ENCODE measurements around the gene PGBD1. TPM values are rescaled to one million over a fixed set of nuclear protein-coding genes. Genes with fewer than 3 reads are reported as not detected.

Gene PGBD1
- total and polyA plus RNA-seq, 4 donors = 0.74 to 3.7 (median 0.97) TPM

DNA sequence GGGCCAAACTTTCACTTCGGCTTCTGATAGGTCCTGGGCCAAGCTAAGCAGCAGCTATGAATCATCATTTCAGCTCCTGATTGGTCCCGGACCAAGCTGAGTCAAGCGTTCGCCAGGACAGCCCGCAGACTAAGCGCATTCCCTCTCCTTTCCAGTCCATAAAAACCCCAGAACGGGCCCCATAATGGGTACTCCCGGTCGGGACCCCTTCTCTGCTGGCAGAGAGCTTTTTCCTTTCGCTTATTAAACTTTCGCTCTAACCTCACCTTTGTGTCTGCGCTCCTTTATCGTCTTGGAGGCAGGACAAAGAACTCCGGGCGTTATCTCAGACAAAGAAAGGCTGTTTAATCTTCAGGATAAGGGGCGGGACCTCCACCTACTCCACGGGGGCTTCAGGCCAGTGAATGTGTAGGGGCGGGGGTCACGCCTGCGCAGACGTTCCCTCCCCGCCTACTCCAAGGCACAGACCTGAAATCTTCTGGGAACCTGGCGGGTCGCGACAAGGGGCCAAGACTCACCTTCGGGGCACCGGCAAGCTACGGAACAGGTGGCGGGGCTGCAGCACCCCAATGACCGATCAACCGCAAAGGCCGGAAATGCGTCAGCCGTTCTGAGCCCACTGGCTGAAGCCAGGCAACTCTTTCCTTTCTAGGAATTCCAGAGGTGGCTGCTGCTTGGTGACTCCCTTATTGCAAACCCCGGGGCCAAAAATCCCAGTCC is 54.4 kb downstream of the PGBD1 start, which contains the start of gene ZSCAN31:
TSS of gene ZSCAN31 (minus strand) at position 585 of the 720 bp plus-strand sequence. CDS start 6,465 bp downstream, outside the sequence.
- peak within 1 kb of the TSS; percentile 92 to 97 for H3K27ac ChIP-seq (ENCODE audit: low read depth in 1 of 2, low read length in 2 of 2)
- TF ChIP-seq FOXA1 (IDR thresholded peaks at IDR 0.05) = peak; percentile 13
- TF ChIP-seq ZBTB33 (IDR thresholded peaks at IDR 0.05) = peak; percentile 3
- TF ChIP-seq REST (IDR thresholded peaks at IDR 0.05) = peak; percentile 94
- TF ChIP-seq HNF4A (conservative IDR thresholded peaks at IDR 0.05) = no peak
- peak in 1 of 2 donors; percentile 7 for TF ChIP-seq EGR1 (IDR thresholded peaks at IDR 0.05; ENCODE audit: low read depth in 2 of 2)
- TF ChIP-seq TAF1 (conservative IDR thresholded peaks at IDR 0.05) = peak; percentile 97
- TF ChIP-seq RXRA (IDR thresholded peaks at IDR 0.05) = peak; percentile 12 to 25
- no peak for TF ChIP-seq SP1 (IDR thresholded peaks at IDR 0.05)
- TF ChIP-seq RAD21 (IDR thresholded peaks at IDR 0.05) = peak; percentile 1 to 3
- peak; percentile 67 to 85 for TF ChIP-seq GABPA (IDR thresholded peaks at IDR 0.05 in 1 of 2, conservative IDR thresholded peaks at IDR 0.05 in 1 of 2)
- no peak for TF ChIP-seq ATF3 (IDR thresholded peaks at IDR 0.05)
- peak; percentile 94 to 98 for TF ChIP-seq JUND (IDR thresholded peaks at IDR 0.05)
- no peak for TF ChIP-seq MAX (IDR thresholded peaks at IDR 0.05)
- TF ChIP-seq, protein P1, sequence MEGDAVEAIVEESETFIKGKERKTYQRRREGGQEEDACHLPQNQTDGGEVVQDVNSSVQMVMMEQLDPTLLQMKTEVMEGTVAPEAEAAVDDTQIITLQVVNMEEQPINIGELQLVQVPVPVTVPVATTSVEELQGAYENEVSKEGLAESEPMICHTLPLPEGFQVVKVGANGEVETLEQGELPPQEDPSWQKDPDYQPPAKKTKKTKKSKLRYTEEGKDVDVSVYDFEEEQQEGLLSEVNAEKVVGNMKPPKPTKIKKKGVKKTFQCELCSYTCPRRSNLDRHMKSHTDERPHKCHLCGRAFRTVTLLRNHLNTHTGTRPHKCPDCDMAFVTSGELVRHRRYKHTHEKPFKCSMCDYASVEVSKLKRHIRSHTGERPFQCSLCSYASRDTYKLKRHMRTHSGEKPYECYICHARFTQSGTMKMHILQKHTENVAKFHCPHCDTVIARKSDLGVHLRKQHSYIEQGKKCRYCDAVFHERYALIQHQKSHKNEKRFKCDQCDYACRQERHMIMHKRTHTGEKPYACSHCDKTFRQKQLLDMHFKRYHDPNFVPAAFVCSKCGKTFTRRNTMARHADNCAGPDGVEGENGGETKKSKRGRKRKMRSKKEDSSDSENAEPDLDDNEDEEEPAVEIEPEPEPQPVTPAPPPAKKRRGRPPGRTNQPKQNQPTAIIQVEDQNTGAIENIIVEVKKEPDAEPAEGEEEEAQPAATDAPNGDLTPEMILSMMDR (IDR thresholded peaks at IDR 0.05; ENCODE audit: low read depth, low read length, missing input control) = no peak
- TF ChIP-seq FOXA2 (IDR thresholded peaks at IDR 0.05) = peak; percentile 5
- peak; percentile 84 for TF ChIP-seq YY1 (IDR thresholded peaks at IDR 0.05)
- TF ChIP-seq NR2F2 (IDR thresholded peaks at IDR 0.05) = peak; percentile 54
- TF ChIP-seq HNF4G (IDR thresholded peaks at IDR 0.05) = no peak
- under 1% methylated on average over 35 of the region's 35 CpGs for WGBS

More for the DNA sequence above, 54.4 kb downstream of the PGBD1 start, which contains the start of gene ZSCAN31:
- H3K27me3 ChIP-seq (ENCODE audit: control insufficient read depth in 4 of 4, insufficient read depth in 4 of 4, low read length in 3 of 4) = no peaks in the 10 kb centered on the region
- peak within 1 kb of the TSS; percentile 87 to 98 for H3K9ac ChIP-seq (ENCODE audit: low read depth in 1 of 2, low read length in 2 of 2)
- no peaks in the 10 kb centered on the region for H3K9me3 ChIP-seq (ENCODE audit: control insufficient read depth in 4 of 4, low read length in 3 of 4)
- no peaks in the 10 kb centered on the region for H3K36me3 ChIP-seq (ENCODE audit: control insufficient read depth in 4 of 4, insufficient read depth in 3 of 4, low read depth in 1 of 4, low read length in 3 of 4)
- peak; percentile 90 for DNase-seq (ENCODE audit: low spot score)
- H3K4me1 ChIP-seq (ENCODE audit: control insufficient read depth in 4 of 4, insufficient read depth in 4 of 4, low read length in 3 of 4) = peaks cover 1 to 14% (median 4%) of the 10 kb centered on the region in 4 donors
- H3K4me3 ChIP-seq (ENCODE audit: low read depth in 1 of 3, low read length in 3 of 3) = peak within 1 kb of the TSS; percentile 68 to 87 (median 86)
